ENCODE results near the gene CFAP73. TPM values are rescaled to one million over a fixed set of nuclear protein-coding genes. Genes with fewer than 3 reads are reported as not detected.

CFAP73 gene
- total RNA-seq, 1 donor from 2014 or later = 7.3 TPM

- no peak overlapping the region for H3K4me3 ChIP-seq
- H3K4me1 ChIP-seq = peaks cover 17% of the 10 kb centered on the region
- DNase-seq (no peak), ATAC-seq (no peak)
- H3K36me3 ChIP-seq = peaks cover 76% of the 10 kb centered on the region
- TF ChIP-seq CTCF (IDR thresholded peaks at IDR 0.05) = no peak
- no peaks in the 10 kb centered on the region for H3K27me3 ChIP-seq (ENCODE audit: low read depth)
- no peaks in the 10 kb centered on the region for H3K9me3 ChIP-seq
- intact Hi-C loops (cut with DNase I) = no loop called here
- H3K27ac ChIP-seq = no peak overlapping the region
Observed at GRCh38 chr12:113179023-113179422, 29.5 kb downstream of the CFAP73 start.

GRCh38 chr12:113180333-113180732 is 30.8 kb downstream of the CFAP73 start:
- H3K27me3 ChIP-seq (ENCODE audit: low read depth) = no peaks in the 10 kb centered on the region
- peaks cover 14% of the 10 kb centered on the region for H3K4me1 ChIP-seq
- no peak for ATAC-seq
- no peak overlapping the region for H3K4me3 ChIP-seq
- peaks cover 63% of the 10 kb centered on the region for H3K36me3 ChIP-seq
- no peak for DNase-seq
- TF ChIP-seq CTCF (IDR thresholded peaks at IDR 0.05) = no peak
- H3K9me3 ChIP-seq = no peaks in the 10 kb centered on the region
- intact Hi-C loops (cut with DNase I) = no loop called here
- no peak overlapping the region for H3K27ac ChIP-seq

- H3K9me3 ChIP-seq = no peaks in the 10 kb centered on the region
- DNase-seq = no peak
- H3K36me3 ChIP-seq = peaks cover 47% of the 10 kb centered on the region
- H3K27me3 ChIP-seq (ENCODE audit: low read depth) = no peaks in the 10 kb centered on the region
- H3K4me1 ChIP-seq = peaks cover 24% of the 10 kb centered on the region
- no peak overlapping the region for H3K4me3 ChIP-seq
- no peak for TF ChIP-seq CTCF (IDR thresholded peaks at IDR 0.05)
- no peak for ATAC-seq
- intact Hi-C loops (cut with DNase I) = no loop called here
- no peak overlapping the region for H3K27ac ChIP-seq
Observed at GRCh38 chr12:113181975-113182374, 32.5 kb downstream of the CFAP73 start.

- ATAC-seq (no peak), DNase-seq (no peak)
- H3K36me3 ChIP-seq = peaks cover 35% of the 10 kb centered on the region
- H3K27ac ChIP-seq = no peak overlapping the region
- TF ChIP-seq CTCF (IDR thresholded peaks at IDR 0.05) = no peak
- intact Hi-C loops (cut with DNase I) = no loop called here
- H3K4me1 ChIP-seq = peaks cover 28% of the 10 kb centered on the region
- H3K27me3 ChIP-seq (ENCODE audit: low read depth) = no peaks in the 10 kb centered on the region
- H3K9me3 ChIP-seq = no peaks in the 10 kb centered on the region
- no peak overlapping the region for H3K4me3 ChIP-seq
Observed at GRCh38 chr12:113183030-113183589, 33.6 kb downstream of the CFAP73 start.

GRCh38 chr12:113184098-113184899 is 34.8 kb downstream of the CFAP73 start:
- intact Hi-C loops (cut with DNase I) = no loop called here
- peak; percentile 59 to 65 for ATAC-seq
- Histone ChIP-seq H3K4me3 (peak overlapping the region; percentile 99), H3K27me3 (ENCODE audit: low read depth) (no peaks in the 10 kb centered on the region), H3K36me3 (peaks cover 24% of the 10 kb centered on the region), H3K4me1 (peaks cover 28% of the 10 kb centered on the region), H3K27ac (peak overlapping the region; percentile 98), H3K9me3 (no peaks in the 10 kb centered on the region)
- peak; percentile 84 for DNase-seq
- no peak for TF ChIP-seq CTCF (IDR thresholded peaks at IDR 0.05)

Measured in lower lobe of right lung (tissue), 2 donors.